Upper lobe of left lung (tissue), 6 donors: ENCODE data around the gene SPINT2. TPM values are rescaled to one million over a fixed set of nuclear protein-coding genes. Genes with fewer than 3 reads are reported as not detected.

Source experiments
- ATAC-seq, 2 donors: fragments of 200-7000 bp; cut with Tn5 transposase; one replicate each; pipeline ENCODE4 v1.9.1; 2022; ENCODE audit warnings: mild to moderate bottlenecking in 2 of 2, moderate library complexity in 2 of 2; ENCODE audit not compliant: low FRiP score in 2 of 2
- DNase-seq, 2 donors: peaks; one replicate each; pipeline ENCODE4 v3.0.0-alpha.2; 2019 to 2020
- H3K27ac ChIP-seq, 4 donors: fragments of 200-600 bp; sonication (generic); one replicate each; pipeline ENCODE4 v1.5.1; 2016 to 2019
- H3K27me3 ChIP-seq, 4 donors: fragments of 200-600 bp; sonication (generic); one replicate each; pipeline ENCODE4 v1.5.1; 2017 to 2019
- H3K36me3 ChIP-seq, 4 donors: fragments of 200-600 bp; sonication (generic); one replicate each; pipeline ENCODE4 v1.5.1; 2016 to 2019
- H3K4me1 ChIP-seq, 4 donors: fragments of 200-600 bp; sonication (generic); one replicate each; pipeline ENCODE4 v1.5.1; 2018 to 2019
- H3K4me3 ChIP-seq, 4 donors: fragments of 200-600 bp; sonication (generic); one replicate each; pipeline ENCODE4 v1.5.1; 2017 to 2019; ENCODE audit warnings: mild to moderate bottlenecking in 2 of 4, moderate library complexity in 1 of 4
- H3K9me3 ChIP-seq, 4 donors: fragments of 200-600 bp; sonication (generic); one replicate each; pipeline ENCODE4 v1.5.1; 2018 to 2019
- CTCF ChIP-seq, 6 experiments: fragments of 450-650 bp in 4 of 6; fragments of 200-600 bp in 2 of 6; sonication (generic) in 2 of 6; IDR thresholded peaks; one replicate each; pipeline ENCODE4 v1.5.1; 2016 to 2019; ENCODE audit warnings: antibody characterized with exemption in 6 of 6
- EP300 ChIP-seq, 4 donors: sonication (generic); formaldehyde crosslinking; IDR thresholded peaks; one replicate each; pipeline ENCODE4 v1.5.1; 2017; ENCODE audit warnings: antibody characterized with exemption in 4 of 4, control low read depth in 2 of 4
- POLR2A ChIP-seq, 4 donors: fragments of 450-650 bp; IDR thresholded peaks; one replicate each; pipeline ENCODE4 v1.5.1; 2016 to 2017; ENCODE audit warnings: antibody characterized with exemption in 4 of 4, mild to moderate bottlenecking in 2 of 4
- POLR2AphosphoS5 ChIP-seq, 2 donors: sonication (generic); formaldehyde crosslinking; IDR thresholded peaks; one replicate each; pipeline ENCODE4 v1.5.1; 2017; ENCODE audit warnings: antibody characterized with exemption in 2 of 2
- WGBS, 2 donors: methylation state at CpG; one replicate each; pipeline ENCODE4 v1.1.5; 2017 to 2018; 5-methylcytosine and 5-hydroxymethylcytosine counted together
- total RNA-seq, 6 donors: library from RNA; depleted of rRNA in 4 of 6; stranded (reverse); fragments of >200 nt in 4 of 6; gene quantifications; one replicate each; pipeline versions ENCODE4 v1.1.0 to v1.2.1, GENCODE V29; 2016 to 2021
- donor health status: DM: no; HTN: no; CAD: no; lungs with moderate emphysema.
- donor health status: DM: no; HTN: yes; CAD: no; lungs with severe emphysema.

SPINT2 gene
- total RNA-seq, 6 donors from 2014 or later = 192 to 583 (median 317) TPM

- DNase-seq (no peak), ATAC-seq (no peak)
- H3K4me3 ChIP-seq = no peak overlapping the region
- no peak overlapping the region for H3K27ac ChIP-seq
- no peaks in the 10 kb centered on the region for H3K9me3 ChIP-seq
- H3K36me3 ChIP-seq = no peaks in the 10 kb centered on the region
- peaks cover 8 to 17% (median 11%) of the 10 kb centered on the region in 4 donors for H3K4me1 ChIP-seq
- H3K27me3 ChIP-seq = peaks cover 3 to 33% (median 17%) of the 10 kb centered on the region in 4 donors
- WGBS, 2 donors = 91 to 94% methylated on average over 6 of the region's 6 CpGs
- TF ChIP-seq CTCF (IDR thresholded peaks at IDR 0.05) (no peak), POLR2A (IDR thresholded peaks at IDR 0.05) (no peak), EP300 (IDR thresholded peaks at IDR 0.05) (no peak), POLR2AphosphoS5 (IDR thresholded peaks at IDR 0.05) (no peak)
Measured at GRCh38 chr19:38221421-38221820, 43.0 kb upstream of the SPINT2 start.

GRCh38 chr19:38221919-38222830 is 42.2 kb upstream of the SPINT2 start:
- peak in 1 of 2 donors; percentile 81 for DNase-seq
- H3K4me3 ChIP-seq = no peak overlapping the region
- no peak for ATAC-seq
- H3K9me3 ChIP-seq = no peaks in the 10 kb centered on the region
- no peak overlapping the region for H3K27ac ChIP-seq
- 60 to 70% methylated on average over 28 to 49 of the region's 64 CpGs for WGBS, 2 donors
- H3K27me3 ChIP-seq = peaks cover 3 to 36% (median 19%) of the 10 kb centered on the region in 4 donors
- H3K4me1 ChIP-seq = peaks cover 8 to 17% (median 11%) of the 10 kb centered on the region in 4 donors
- H3K36me3 ChIP-seq = no peaks in the 10 kb centered on the region
- TF ChIP-seq POLR2A (IDR thresholded peaks at IDR 0.05) (no peak), CTCF (IDR thresholded peaks at IDR 0.05) (no peak), EP300 (IDR thresholded peaks at IDR 0.05) (no peak), POLR2AphosphoS5 (IDR thresholded peaks at IDR 0.05) (no peak)

GRCh38 chr19:38223119-38223523 is 41.3 kb upstream of the SPINT2 start:
- no peaks in the 10 kb centered on the region for H3K9me3 ChIP-seq
- H3K27ac ChIP-seq = no peak overlapping the region
- no peaks in the 10 kb centered on the region for H3K36me3 ChIP-seq
- ATAC-seq (no peak), DNase-seq (no peak)
- H3K4me3 ChIP-seq = no peak overlapping the region
- H3K4me1 ChIP-seq = peaks cover 10 to 22% (median 11%) of the 10 kb centered on the region in 4 donors
- H3K27me3 ChIP-seq = peaks cover 5 to 44% (median 26%) of the 10 kb centered on the region in 4 donors
- WGBS, 2 donors = 88 to 91% methylated on average over 3 of the region's 3 CpGs
- no peak for TF ChIP-seq CTCF (IDR thresholded peaks at IDR 0.05)
- no peak for TF ChIP-seq POLR2A (IDR thresholded peaks at IDR 0.05)
- no peak for TF ChIP-seq EP300 (IDR thresholded peaks at IDR 0.05)
- TF ChIP-seq POLR2AphosphoS5 (IDR thresholded peaks at IDR 0.05) = no peak

- H3K36me3 ChIP-seq = no peaks in the 10 kb centered on the region
- H3K27ac ChIP-seq = no peak overlapping the region
- peaks cover 15 to 27% (median 16%) of the 10 kb centered on the region in 4 donors for H3K4me1 ChIP-seq
- H3K4me3 ChIP-seq = peak overlapping the region in 3 of 4 donors; percentile 31 to 49 (median 44)
- H3K27me3 ChIP-seq = peaks cover 5 to 49% (median 31%) of the 10 kb centered on the region in 4 donors
- no peak for ATAC-seq
- TF ChIP-seq POLR2AphosphoS5 (IDR thresholded peaks at IDR 0.05) (no peak), POLR2A (IDR thresholded peaks at IDR 0.05) (no peak), EP300 (IDR thresholded peaks at IDR 0.05) (no peak), CTCF (IDR thresholded peaks at IDR 0.05) (no peak)
- H3K9me3 ChIP-seq = no peaks in the 10 kb centered on the region
- no peak for DNase-seq
- WGBS, 2 donors = 14 to 27% methylated on average over 5 to 13 of the region's 13 CpGs
Measured at GRCh38 chr19:38223617-38224013, 40.8 kb upstream of the SPINT2 start.
